GM21786 (cell line): Measurements from ENCODE around the gene UVRAG.

Experiments
- ATAC-seq: cut with Tn5 transposase; IDR thresholded peaks from one replicate; pipeline ENCODE4 v1.9.1; 2021; ENCODE audit not compliant: unreplicated experiment

Gene UVRAG

DNA sequence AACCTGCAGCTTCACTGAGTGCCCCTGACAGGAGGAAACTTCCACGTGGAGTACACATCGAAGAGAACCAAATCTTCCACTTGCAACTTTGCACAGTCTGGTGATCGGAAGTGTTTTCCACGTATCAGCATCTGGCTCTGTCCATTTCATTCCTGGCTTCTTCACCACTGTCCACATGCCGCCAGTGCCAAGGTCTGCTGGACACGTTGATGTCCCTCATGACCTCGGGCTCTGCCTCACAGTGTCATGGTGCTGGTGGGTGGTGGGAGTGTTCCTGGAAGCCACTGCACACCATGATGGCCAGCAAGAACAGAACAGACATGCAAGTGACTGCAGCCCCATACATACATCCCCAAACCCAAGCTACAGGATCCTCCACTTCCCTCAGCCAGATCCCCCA is 342.9 kb downstream of the UVRAG start:
- no peak for ATAC-seq

DNA sequence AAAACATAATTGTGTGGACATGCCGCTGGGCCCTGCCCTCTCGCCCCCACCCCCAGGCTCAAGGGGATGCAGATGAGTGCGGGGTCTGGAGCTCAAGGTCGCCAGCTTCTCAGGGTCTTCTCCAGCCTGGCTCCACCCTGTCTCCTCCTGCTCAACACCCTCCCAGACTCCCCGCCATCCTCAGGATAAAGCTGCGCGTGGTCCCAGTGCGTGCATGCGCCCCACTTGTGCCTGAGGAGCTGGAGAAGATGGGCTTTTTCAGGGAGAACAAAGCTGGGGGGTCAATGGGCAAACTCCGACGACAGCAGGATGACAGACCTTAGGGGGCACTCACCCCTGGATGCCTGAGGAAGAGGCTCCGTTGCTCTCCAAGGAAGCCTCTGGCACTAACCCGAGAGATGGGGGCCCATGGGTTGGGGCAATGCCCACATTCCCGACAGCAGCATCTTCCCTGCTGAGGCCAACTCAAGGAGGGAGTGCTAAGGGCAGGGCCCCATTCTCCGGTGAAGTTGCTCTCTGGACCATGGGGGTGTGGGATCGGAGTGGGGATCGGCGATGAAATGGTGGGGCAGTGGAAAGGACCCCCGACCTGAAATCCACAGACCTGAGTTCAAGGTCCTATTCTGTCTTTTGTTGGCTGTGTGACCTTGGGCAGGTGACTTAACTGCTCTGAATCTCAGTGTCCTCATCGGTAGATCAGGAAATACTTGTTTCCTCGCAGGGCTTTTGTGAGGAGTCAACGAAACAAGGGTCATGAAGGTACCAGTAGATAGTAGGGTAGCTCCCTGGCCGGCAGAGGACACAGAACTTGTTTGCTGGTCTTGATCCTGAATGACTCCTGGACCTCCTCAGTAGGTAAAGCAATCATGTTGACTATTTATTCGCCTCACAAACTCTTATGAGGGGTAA is 343.6 kb downstream of the UVRAG start:
- ATAC-seq = no peak

DNA sequence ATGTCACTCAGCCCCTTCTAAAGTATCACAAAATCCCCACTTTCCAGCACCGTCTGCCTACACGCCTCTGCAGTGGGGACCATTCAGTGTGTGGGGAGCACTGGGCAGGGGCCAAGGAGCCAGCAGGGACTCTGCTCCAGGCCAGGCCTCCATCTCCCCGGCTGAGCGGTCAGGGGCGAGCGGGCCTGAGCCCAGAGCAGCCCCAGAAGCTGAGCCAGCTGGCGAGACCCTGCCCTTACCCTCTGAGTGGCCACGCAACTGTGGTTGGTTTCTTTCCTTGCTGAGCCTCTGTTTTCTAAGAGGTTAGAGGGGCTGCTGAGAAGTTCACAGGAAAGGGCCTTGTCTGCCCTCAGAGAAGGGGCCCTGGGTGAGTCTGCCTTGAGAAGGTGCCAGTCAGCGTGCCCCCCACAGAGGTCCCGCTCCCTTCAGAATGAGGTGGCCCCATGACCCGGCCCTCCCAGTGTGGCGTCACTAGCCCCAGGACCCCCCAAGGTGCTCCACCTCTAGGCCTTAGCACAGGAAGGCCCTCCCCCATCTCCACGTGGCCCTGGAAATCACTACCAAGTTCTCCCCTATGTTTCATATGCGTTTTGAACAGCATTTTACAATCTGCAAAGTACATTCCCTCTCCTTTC is 344.4 kb downstream of the UVRAG start:
- ATAC-seq = no peak

DNA sequence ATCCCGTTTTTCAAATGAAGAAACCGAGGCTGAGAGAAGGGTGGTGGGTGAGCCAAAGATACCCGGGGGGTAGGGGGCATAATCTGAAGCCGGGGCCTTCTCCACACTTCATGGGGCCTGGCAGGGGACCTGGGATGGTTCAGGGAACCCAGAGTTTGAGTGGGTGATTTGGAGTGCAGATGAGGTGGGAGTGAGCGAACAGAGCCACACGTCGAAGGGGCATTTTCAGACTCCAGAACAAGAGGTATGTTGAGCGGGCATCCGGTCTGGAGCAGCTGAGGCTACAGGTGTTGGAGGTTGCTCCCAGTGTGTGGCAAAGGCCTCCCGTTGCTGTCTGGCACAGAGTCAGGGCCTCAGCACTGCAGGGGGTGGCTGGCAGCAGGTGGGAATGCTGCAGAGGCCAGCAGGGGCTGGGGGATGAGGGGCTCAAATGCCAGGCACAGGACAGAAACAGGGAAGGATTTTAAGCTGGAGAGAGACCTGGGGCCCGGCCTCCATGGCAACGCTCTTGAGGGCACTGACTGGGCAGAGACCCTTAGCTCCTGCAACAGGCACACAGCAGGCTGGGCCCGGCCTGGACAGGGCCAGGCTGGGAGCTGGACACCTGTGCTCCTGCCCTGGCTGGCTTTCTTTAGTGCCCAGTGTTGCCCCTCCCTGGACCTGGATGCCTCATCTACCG is 345.1 kb downstream of the UVRAG start:
- no peak for ATAC-seq

DNA sequence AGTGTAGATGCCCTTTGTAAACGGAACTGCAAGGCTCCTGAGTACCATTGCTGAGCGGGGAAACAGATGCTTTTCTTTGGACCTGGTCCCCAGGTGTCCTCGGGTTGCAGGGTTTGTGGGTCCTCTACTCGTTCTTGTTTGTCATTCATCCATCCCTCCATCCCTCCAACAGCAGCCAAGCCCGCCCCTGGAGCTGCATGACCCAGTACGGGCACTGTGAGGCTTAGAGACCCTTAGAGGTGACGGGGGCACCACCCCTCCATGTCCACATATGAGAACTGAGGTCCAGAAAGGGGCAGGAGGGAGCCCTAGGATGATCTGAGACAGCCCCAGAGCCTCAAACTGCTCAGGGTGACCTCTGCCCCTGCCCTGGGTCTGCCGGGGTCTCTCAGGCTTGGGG is 345.8 kb downstream of the UVRAG start:
- no peak for ATAC-seq

DNA sequence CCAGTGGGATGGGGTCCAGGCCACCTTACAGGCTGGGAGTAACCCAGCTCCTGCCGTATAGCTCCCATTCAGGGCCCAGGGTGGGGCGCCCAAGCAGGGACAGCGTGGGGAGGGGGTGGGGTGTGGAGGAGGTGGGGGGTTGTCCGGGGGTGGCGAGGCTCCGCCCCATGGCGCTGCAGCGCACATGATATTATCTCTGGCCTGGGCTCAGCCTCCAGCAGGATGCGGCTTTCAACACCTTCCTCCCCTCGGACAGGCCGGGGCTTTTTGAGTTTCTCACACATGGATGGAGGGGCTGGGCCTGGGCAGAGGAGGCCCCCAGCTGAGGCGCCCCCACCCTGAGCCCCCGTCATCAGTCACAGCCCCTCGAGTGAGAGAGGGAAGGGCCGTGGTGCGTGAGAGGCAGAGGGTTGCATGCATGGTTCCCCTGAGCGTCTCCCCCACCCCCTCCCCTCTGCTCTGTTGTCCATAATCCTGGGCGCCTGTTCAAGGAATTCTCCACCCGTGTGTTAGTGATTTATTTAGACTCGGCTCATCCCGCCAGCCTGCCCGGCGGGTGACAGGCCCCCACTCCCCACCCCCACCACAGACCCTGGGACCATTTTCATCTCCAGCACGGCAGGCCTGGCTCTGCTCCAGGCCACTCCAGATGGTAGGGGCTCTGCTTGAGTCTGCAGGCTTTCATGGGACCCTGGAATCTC is 346.4 kb downstream of the UVRAG start:
- ATAC-seq = no peak

DNA sequence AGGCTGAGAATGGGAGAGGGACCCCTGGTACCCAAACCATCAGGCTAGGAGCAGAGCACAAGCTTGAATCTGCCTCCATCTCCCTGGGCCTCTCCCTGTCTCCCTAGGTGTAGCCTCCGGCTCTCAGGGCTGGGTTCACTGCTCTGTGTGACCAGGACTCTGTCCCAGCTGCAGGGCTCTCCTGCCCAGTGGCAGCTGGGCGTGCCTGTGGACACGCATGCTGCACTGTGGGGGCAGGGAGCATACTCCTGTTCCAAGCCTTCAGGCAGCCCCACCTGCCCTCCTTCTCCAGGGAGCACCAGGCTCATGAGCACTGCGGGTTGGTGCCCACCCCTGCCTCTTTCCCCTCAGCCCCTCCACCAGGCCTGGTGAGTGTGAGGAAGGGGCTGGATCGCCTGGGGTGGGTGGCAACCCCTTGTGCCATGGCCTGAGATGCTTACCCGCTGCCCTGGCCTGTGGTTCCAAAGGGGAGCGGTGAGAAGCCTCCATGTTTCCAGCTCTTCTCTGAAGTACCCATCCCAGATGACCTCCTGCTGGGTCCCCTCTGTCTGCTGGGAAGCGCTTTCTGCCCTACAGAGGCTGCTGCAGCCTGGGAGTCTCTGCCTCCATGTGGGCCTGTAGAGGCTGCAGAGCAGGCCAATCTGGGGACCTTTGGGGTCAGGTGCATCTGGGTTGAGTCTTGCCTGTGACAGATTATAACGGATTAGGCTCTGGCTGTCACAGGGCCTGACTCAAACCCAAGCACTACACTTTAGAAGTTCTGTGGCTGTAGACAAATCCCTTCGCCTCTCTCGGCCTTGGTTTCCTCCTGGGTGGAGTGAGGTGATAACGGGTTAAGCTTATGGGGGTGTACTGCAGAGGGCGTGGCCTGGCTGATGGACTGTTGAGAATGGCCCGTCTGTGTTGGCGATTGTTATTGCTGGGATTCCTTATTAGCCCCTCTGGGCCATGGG is 347.6 kb downstream of the UVRAG start:
- ATAC-seq = no peak

DNA sequence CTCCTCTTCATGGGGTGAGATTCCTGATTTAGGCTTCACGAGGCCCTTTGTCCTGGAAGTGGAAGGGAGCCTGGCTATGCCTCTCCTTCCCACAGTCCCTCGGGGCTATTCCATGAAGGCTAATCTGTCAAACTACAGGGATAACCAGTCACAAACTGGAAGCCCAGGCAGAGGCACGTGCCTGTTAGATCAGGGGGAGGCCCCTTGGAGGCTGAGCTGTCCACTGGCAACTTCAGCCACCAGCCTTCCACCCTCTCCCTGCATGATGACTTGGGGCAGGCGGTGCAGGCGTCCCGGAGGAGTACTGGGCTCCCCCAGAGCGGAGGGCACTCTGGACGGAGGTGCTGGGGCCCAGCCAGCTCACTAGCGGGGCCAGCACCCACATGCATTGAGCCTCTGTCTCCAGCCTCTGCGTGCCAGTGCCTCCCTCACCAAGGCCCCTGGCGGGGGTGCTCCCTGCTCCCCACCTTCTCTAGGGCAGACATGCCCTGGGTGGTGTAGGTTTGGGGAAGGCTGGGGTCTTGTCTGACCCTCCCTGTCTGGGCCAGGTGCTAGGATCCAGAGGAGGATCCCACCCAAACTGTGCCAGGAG is 348.4 kb downstream of the UVRAG start:
- ATAC-seq = no peak

DNA sequence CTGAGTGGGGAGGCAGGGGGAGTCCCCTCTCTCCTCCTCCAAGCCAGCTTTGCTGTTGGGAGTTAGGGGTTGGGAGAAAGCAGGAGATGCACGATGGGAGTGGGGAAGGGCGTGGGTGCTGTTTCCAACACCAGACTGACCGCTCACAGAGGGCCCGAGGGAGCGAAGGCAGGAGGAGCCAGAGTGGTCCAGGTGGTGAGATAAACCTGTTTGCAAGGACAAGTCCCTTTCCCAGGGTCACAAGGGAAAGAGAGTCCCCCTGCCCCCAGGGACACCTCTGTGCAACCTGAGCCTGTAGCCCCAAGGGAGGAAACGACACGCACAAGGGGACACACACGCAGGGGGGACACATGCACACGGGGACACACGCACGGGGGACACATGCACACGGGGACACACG is 349.1 kb downstream of the UVRAG start:
- no peak for ATAC-seq

DNA sequence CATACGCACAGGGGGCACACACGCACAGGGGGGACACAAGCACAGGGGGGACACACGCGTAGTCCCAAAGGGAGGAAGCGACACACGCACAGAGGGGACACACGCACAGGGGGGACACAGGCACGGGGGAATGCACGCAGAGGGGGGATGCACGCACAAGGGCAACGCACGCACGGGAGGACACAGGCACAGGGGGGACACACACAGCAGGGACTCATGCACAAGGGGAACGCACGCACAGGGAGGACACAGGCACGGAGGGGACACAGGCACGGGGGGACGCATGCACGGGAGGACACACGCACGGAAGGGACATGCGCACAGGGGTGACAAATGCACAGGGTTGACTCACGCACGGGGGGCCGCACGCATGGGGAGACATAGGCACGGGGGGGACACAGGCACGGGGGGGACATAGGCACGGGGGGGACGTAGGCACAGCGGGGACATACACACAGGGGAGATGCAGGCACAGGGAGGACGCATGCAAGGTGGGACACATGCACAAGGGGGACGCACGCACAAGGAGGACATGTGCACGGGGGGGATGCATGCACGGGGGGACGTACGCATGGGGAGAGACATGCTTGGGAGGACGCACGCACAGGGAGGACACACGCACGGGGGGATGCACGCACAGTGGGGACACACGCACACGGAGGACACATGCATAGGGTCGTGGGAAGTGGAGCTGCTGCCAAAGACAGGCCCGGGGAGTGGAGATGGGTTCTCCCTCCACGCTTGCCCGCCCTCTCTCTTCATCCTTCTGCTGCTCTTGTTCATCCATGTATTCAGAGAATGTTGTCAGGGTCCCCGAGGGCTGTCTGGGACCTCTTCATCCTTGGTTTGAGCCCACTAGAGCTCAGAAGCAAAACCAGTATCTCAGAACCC is 350.1 kb downstream of the UVRAG start:
- no peak for ATAC-seq

DNA sequence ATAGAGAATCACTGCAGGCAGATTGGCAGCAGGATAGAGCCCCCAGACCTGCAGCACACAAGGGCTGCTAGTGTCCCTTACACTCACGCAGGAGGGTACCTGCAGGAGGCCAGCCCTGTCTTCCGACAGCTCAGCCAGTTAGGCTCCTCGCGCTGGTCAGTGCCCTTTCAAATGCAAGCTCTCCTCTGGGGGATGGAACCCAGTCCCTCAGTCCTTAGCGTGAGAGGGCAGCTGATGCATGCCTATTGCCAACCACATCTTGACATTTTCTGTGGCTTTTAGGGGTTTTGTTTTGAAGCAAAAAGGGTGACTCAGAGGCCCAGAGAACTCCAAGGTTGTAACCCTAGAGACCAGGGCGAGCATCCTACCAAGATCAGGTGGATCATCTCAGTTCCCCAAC is 351.3 kb downstream of the UVRAG start:
- peak; percentile 55 for ATAC-seq

DNA sequence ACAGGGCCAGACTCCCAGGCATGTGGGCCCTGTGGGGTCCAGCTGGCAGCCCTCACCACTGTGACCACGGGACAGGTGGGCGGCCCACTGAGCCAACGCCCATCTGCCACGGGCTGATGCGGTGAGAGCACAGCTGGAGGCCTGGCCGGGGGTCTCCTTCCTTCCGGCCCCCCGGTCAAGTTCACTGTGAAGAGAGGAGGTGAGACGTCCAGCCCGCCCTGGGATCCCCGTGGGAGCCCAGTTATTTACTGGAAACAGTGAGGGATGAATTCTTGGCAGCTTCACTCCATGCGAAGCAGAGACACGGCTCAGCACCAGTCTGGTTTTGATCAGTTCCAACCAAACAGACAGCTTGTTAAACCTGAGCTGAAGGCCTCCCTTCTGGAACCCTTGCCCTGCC is 352.6 kb downstream of the UVRAG start:
- no peak for ATAC-seq

DNA sequence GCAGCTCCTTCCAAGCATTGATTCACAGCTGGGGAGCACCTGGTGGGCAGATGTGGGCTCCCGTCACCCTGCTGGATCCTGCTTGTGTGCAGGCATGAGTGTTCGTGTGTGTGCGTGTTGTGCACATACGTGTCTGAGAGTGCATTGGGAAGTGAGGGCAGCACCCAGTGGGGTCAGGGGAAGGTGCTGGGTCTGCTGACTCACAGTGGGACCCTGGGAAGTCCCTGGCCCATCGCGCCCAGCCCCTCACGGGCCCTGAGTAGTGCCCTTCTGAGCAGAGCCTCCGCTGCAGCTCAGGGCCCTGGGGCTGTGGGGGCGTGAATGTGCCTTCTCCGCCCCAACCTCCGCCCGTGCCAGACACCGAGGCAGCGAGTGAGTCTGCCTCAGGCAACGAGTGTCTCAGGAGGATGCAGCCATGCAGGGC is 354.5 kb downstream of the UVRAG start:
- peak; percentile 49 for ATAC-seq

DNA sequence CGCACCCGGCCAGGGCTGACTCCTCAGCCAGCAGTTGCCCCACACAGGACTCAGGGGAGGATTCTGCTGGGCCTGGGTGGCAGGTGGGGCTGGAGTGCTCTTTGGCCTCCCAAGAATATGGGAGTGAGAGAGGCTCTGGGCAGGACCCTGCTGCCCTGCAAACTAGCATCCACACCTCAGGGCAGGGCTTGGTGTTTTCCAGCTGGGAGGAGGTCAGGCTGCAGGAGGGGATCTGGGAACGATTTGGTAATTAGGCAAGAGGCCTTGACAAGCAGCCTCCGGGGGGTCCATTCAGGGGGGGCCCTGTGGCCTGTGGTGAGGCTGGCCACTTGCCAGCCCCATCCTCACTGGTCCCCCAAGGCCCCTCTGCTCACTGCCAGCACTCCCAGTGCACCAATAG is 355.5 kb downstream of the UVRAG start:
- ATAC-seq = no peak

DNA sequence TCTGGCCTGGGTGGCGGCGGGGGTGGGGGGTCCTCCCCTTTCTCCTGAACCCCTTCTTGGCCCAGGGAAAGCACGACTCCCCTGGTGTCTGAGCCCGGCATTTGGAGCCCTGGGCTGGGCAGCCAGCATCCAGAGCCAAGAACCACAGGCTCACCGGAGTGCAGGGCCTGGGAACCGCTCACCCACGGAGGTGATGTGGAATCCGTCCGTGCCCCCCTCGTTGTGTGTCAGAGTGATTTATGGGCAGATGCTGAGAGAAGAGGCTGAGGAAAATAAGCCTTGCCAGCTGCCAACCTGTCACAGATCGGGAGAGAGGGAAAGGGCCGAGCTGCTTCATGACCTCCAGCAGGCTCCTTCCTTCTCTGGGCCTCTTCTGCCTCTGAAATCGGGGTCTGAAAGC is 357.6 kb downstream of the UVRAG start:
- no peak for ATAC-seq

DNA sequence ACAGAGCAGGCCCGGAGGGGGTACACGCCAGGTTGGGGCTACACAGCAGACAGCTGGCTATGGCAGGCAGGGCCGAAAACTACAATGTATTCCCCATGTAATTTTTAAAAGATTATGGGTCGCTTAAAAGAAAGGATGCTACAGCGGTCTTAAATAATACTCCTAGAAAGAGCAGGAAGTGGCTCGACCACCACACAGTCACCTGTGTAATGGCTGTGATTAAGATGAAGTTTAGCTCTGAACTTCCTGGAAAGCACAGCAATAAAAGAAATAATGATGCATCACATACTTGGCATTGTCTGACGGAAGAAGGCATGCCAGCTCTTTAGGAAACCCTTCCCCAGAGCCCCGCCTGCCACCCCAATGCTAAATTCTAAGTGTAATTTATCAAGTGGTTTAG is 358.7 kb downstream of the UVRAG start:
- ATAC-seq = no peak

DNA sequence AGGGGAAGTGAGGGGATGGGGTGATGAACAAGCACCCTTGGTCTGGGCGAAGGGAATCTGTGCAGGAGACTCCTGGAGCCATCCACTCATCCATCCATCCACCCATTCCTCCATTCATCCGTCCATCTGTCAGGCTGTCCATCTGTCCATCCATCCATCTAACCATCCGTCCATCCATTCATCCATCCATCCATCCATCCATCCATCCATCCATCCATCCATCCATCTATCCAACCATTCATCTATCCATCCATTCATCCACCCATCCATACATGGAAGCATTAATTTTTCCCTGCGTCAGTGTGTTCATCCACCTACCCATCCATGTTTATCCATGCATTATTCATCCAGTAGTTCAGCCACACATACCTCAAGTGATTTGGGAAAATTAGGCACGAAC is 359.3 kb downstream of the UVRAG start:
- ATAC-seq = no peak

DNA sequence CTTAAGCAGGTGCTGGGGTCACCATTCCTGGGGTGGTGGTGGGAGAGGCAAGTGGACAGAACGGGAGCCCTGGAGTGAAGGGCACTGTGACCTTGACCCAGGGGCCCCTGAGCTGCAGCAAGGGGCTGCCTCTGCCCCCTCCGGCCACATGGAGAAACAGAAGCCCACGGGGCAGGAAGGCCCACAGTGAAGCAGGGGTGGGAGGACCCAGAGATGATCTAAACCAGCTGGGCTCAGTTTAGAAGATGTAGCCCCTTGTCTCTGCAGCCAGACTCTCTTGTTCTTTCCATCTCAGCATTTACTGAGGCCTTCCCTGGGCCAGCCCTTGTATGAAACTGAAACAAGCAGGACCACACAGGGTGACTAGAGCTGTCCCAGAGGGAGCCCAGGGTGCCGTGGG is 360.8 kb downstream of the UVRAG start:
- no peak for ATAC-seq

DNA sequence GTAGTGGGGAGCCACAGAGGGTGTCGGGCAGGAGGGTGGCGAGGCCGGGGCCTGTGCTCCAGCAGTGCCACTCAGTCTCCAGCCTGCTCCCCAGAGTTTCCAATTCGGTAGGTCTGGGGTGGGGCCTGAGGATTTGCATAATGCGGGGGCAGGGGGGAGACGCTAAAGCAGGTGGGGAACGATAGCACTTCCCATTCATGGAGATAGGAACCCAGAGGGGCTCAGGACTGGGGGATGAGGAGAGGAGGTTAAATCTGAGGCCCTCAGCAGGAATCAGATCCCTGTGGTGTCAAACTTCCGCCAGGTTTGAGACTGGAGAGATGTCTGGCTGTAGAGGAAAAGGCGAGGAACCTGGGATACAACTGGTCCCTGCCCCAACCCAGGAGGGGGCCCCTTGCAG is 361.5 kb downstream of the UVRAG start:
- ATAC-seq = no peak
